HCT116 (cell line): Measurements from ENCODE around the gene LRRC10. TPM values are rescaled to one million over a fixed set of nuclear protein-coding genes. Genes with fewer than 3 reads are reported as not detected.

Experiments used
- ATAC-seq: fragments of 200-7000 bp; cut with Tn5 transposase; 2 replicates; pipeline ENCODE4 v1.9.1; 2020; ENCODE audit warnings: mild to moderate bottlenecking, moderate library complexity
- BruUV-seq: library from RNA; stranded (reverse); fragments of 400-500 nt; replicated peaks from 2 replicates; lab custom pipeline; 2021; lab: Mats Ljungman, UMichigan
- CTCF ChIA-PET: fragments of 300-600 bp; sonication (Branson Sonifier 250); formaldehyde crosslinking; loops from one replicate; lab custom pipeline; 2021; ENCODE audit warnings: antibody characterized with exemption; lab: Charles Lee
- POLR2A ChIA-PET: fragments of 300-600, 350-600 bp; sonication (Branson Sonifier 250); formaldehyde crosslinking; loops from one replicate; lab custom pipeline; 2021; ENCODE audit warnings: antibody characterized with exemption; lab: Charles Lee
- RAD21 ChIA-PET, 2 experiments: fragments of 300-600 bp; sonication (Branson Sonifier 250); formaldehyde crosslinking; loops; one replicate each; lab custom pipeline; 2023; ENCODE audit warnings: low total read pairs in 2 of 2; ENCODE audit not compliant: uncharacterized antibody in 2 of 2, unreplicated experiment in 2 of 2, low non-redundant PET in 1 of 2; lab: Charles Lee
- DNase-seq: peaks from one replicate; pipeline ENCODE4 v3.0.0-alpha.2; 2010; ENCODE audit warnings: low read depth, low spot score
- H2AFZ ChIP-seq: fragments of 200-600 bp; shearing (Covaris generic), sonication (generic); 2 replicates; pipeline ENCODE4 v1.6.1; 2017; ENCODE audit warnings: low read depth, mixed run types, mixed read lengths, antibody characterized with exemption, low read length; ENCODE audit not compliant: poor library complexity, severe bottlenecking
- H3K27ac ChIP-seq: 2 replicates; pipeline ENCODE4 v1.5.1; 2012; ENCODE audit warnings: low read depth, low read length
- H3K27me3 ChIP-seq: fragments of 200-600 bp; sonication (generic); 2 replicates; pipeline ENCODE4 v1.6.1; 2016; ENCODE audit warnings: mixed run types, low read length, mixed read lengths; ENCODE audit not compliant: insufficient read depth
- H3K36me3 ChIP-seq, 2 experiments: fragments of 200-500 bp in 1 of 2; fragments of 200-600 bp in 1 of 2; sonication (Bioruptor generic) in 1 of 2; sonication (generic) in 1 of 2; 2 replicates each; pipeline versions ENCODE4 v1.5.1 to v1.6.1; 2014 to 2016; ENCODE audit warnings: low read length in 2 of 2, inconsistent platforms in 1 of 2, mixed read lengths in 1 of 2, mixed run types in 1 of 2; ENCODE audit not compliant: insufficient read depth in 2 of 2, control insufficient read depth in 1 of 2
- H3K4me1 ChIP-seq, 2 experiments: fragments of 200-600 bp in 1 of 2; sonication (generic) in 1 of 2; 2 replicates each; pipeline versions ENCODE4 v1.5.1 to v1.6.1; 2012 to 2017; ENCODE audit warnings: low read length in 2 of 2, inconsistent platforms in 1 of 2, mild to moderate bottlenecking in 1 of 2, mixed read lengths in 1 of 2, mixed run types in 1 of 2, moderate library complexity in 1 of 2; ENCODE audit not compliant: insufficient read depth in 2 of 2, control insufficient read depth in 1 of 2
- H3K4me2 ChIP-seq: fragments of 200-600 bp; sonication (generic); 2 replicates; pipeline ENCODE4 v1.6.1; 2017; ENCODE audit warnings: mixed run types, low read length, mixed read lengths
- H3K4me3 ChIP-seq, 2 experiments: fragments of 200-600 bp in 1 of 2; sonication (generic) in 1 of 2; replicated peaks in 1 of 2; 2 replicates each; pipeline ENCODE4 v1.5.1; 2011 to 2016; ENCODE audit warnings: low read length in 2 of 2, control low read depth in 1 of 2, low read depth in 1 of 2, mild to moderate bottlenecking in 1 of 2, mixed read lengths in 1 of 2, mixed run types in 1 of 2
- H3K79me2 ChIP-seq: fragments of 200-600 bp; sonication (generic); 2 replicates; pipeline ENCODE4 v1.6.1; 2017; ENCODE audit warnings: mild to moderate bottlenecking, mixed run types, low read length, moderate library complexity, mixed read lengths; ENCODE audit not compliant: insufficient read depth
- H3K9ac ChIP-seq: fragments of 200-600 bp; sonication (generic); 2 replicates; pipeline ENCODE4 v1.6.1; 2016; ENCODE audit warnings: low read length, mixed read lengths
- H3K9me2 ChIP-seq: fragments of 200-600 bp; sonication (generic), shearing (Covaris generic); 2 replicates; pipeline ENCODE4 v1.6.1; 2017; ENCODE audit warnings: mixed run types, mild to moderate bottlenecking, moderate library complexity; ENCODE audit not compliant: insufficient read depth
- H3K9me3 ChIP-seq, 2 experiments: fragments of 200-500 bp in 1 of 2; fragments of 200-600 bp in 1 of 2; sonication (Bioruptor generic) in 1 of 2; sonication (generic) in 1 of 2; 2 replicates each; pipeline ENCODE4 v1.6.1; 2014 to 2017; ENCODE audit warnings: low read length in 2 of 2, mixed read lengths in 2 of 2, inconsistent platforms in 1 of 2, low read depth in 1 of 2, mild to moderate bottlenecking in 1 of 2, mixed run types in 1 of 2, moderate library complexity in 1 of 2; ENCODE audit not compliant: control insufficient read depth in 1 of 2, insufficient read depth in 1 of 2
- H4K20me1 ChIP-seq: fragments of 200-600 bp; sonication (generic), shearing (Covaris generic); 2 replicates; pipeline ENCODE4 v1.6.1; 2017; ENCODE audit warnings: mixed run types, mild to moderate bottlenecking, moderate library complexity; ENCODE audit not compliant: insufficient read depth
- ATF3 ChIP-seq: IDR thresholded peaks from 2 replicates; pipeline ENCODE4 v1.6.1; 2012
- CEBPB ChIP-seq: IDR thresholded peaks from 2 replicates; pipeline ENCODE4 v1.6.1; 2012; ENCODE audit warnings: low read depth
- CTCF ChIP-seq, 3 experiments: fragments of 200-600 bp in 1 of 3; sonication (generic) in 1 of 3; IDR thresholded peaks in 2 of 3; conservative IDR thresholded peaks in 1 of 3; 2 replicates each; pipeline ENCODE4 v1.5.1; 2012 to 2017; ENCODE audit warnings: low read depth in 2 of 3, low read length in 2 of 3, antibody characterized with exemption in 1 of 3, borderline replicate concordance in 1 of 3, control low read depth in 1 of 3, mild to moderate bottlenecking in 1 of 3, mixed read lengths in 1 of 3, mixed run types in 1 of 3, moderate library complexity in 1 of 3; ENCODE audit not compliant: insufficient read depth in 1 of 3
- EZH2 ChIP-seq: fragments of 200-600 bp; sonication (generic); IDR thresholded peaks from 2 replicates; pipeline ENCODE4 v1.6.1; 2017; ENCODE audit warnings: antibody characterized with exemption, mixed run types
- JUND ChIP-seq: IDR thresholded peaks from 2 replicates; pipeline ENCODE4 v1.6.1; 2012
- MAX ChIP-seq: IDR thresholded peaks from 2 replicates; pipeline ENCODE4 v1.6.1; 2012
- POLR2AphosphoS5 ChIP-seq: IDR thresholded peaks from 2 replicates; pipeline ENCODE4 v1.6.1; 2011; ENCODE audit warnings: mild to moderate bottlenecking, low read depth, low read length, moderate library complexity
- REST ChIP-seq: IDR thresholded peaks from 2 replicates; pipeline ENCODE4 v1.6.1; 2012; ENCODE audit warnings: low read depth
- SRF ChIP-seq: IDR thresholded peaks from 2 replicates; pipeline ENCODE4 v1.6.1; 2012; ENCODE audit warnings: low read depth
- TCF7L2 ChIP-seq: IDR thresholded peaks from 2 replicates; pipeline ENCODE4 v1.7.0; 2011; ENCODE audit warnings: borderline replicate concordance, inconsistent platforms; ENCODE audit not compliant: insufficient read depth, insufficient read length; ENCODE audit errors: extremely low read depth
- ZFX ChIP-seq: fragments of 450-650 bp; IDR thresholded peaks from 2 replicates; pipeline ENCODE4 v1.6.1; 2017
- intact Hi-C: fragments of 100-400 bp; cut with micrococcal nuclease; formaldehyde crosslinking; loops from 2 replicates; pipeline ENCODE4 v1.10.0; 2022
- total RNA-seq: library from RNA; stranded (reverse); gene quantifications from one replicate; pipeline ENCODE4 v1.2.1, GENCODE V29; 2021; ENCODE audit not compliant: unreplicated experiment

The LRRC10 gene
- total RNA-seq, 1 experiment from 2014 or later = not detected

GRCh38 chr12:69642531-69642930, 31.8 kb upstream of the LRRC10 start (continued):
- no peak for TF ChIP-seq REST

GRCh38 chr12:69641546-69641945, 30.8 kb upstream of the LRRC10 start:
- H3K27ac ChIP-seq = no peak overlapping the region
- no peaks in the 10 kb centered on the region for H3K36me3 ChIP-seq
- BruUV-seq = no TSS peak
- CTCF ChIA-PET = no interaction called here
- TF ChIP-seq JUND (no peak), REST (no peak), CEBPB (no peak), ATF3 (no peak), CTCF (IDR thresholded peaks at IDR 0.05 in 2 of 3, conservative IDR thresholded peaks at IDR 0.05 in 1 of 3; ENCODE audit: borderline replicate concordance in 1 of 3, insufficient read depth in 1 of 3, low read depth in 2 of 3, low read length in 2 of 3) (no peak), MAX (no peak), EZH2 (no peak), ZFX (no peak), POLR2AphosphoS5 (no peak), TCF7L2 (no peak), SRF (no peak)
- TF ChIP-seq, all 23 proteins: peak for 0
- Histone ChIP-seq H3K4me3 (no peak overlapping the region), H4K20me1 (no peaks in the 10 kb centered on the region), H3K9ac (no peak overlapping the region), H3K4me1 (no peaks in the 10 kb centered on the region), H3K27me3 (no peaks in the 10 kb centered on the region), H2AFZ (no peak overlapping the region), H3K9me2 (no peaks in the 10 kb centered on the region), H3K79me2 (no peaks in the 10 kb centered on the region), H3K4me2 (no peak overlapping the region), H3K9me3 (no peaks in the 10 kb centered on the region)
- intact Hi-C loops = no loop called here
- ChIA-PET POLR2A (no interaction called here), RAD21 (no interaction called here)
- ATAC-seq = no peak
- no peak for DNase-seq
